Amniotic stem cell (primary cell): ENCODE results near the gene C1orf198.
"Not testable (repeated sequence)": the region's sequence is repeated elsewhere in the genome, so short reads cannot be mapped to it uniquely, and the experiment has no call there.

Experiments
- DNase-seq: peaks from one replicate; lab custom pipeline; 2025; lab: John Stamatoyannopoulos, UW

C1orf198 gene

GRCh38 chr1:230860617-230861384, 7.5 kb downstream of the C1orf198 start:
- DNase-seq = no peak

GRCh38 chr1:230858918-230859729, 9.2 kb downstream of the C1orf198 start:
- DNase-seq = no peak

- no peak for DNase-seq
Observed at GRCh38 chr1:230858236-230858820, 10.0 kb downstream of the C1orf198 start.

GRCh38 chr1:230857822-230858221, 10.5 kb downstream of the C1orf198 start:
- DNase-seq = no peak

- no peak for DNase-seq
Observed at GRCh38 chr1:230857077-230857476, 11.2 kb downstream of the C1orf198 start.

GRCh38 chr1:230855886-230856285, 12.4 kb downstream of the C1orf198 start:
- DNase-seq = no peak

- DNase-seq = no peak
Observed at GRCh38 chr1:230854423-230854822, 13.9 kb downstream of the C1orf198 start.

- no peak for DNase-seq
Observed at GRCh38 chr1:230853731-230854130, 14.6 kb downstream of the C1orf198 start.

GRCh38 chr1:230852959-230853358, 15.4 kb downstream of the C1orf198 start:
- DNase-seq = no peak

- peak; percentile 39 for DNase-seq
Observed at GRCh38 chr1:230851291-230851691, 17.0 kb downstream of the C1orf198 start.

- DNase-seq = no peak
Observed at GRCh38 chr1:230850547-230850946, 17.8 kb downstream of the C1orf198 start.

GRCh38 chr1:230849451-230850224, 18.7 kb downstream of the C1orf198 start:
- DNase-seq = peak; percentile 80

GRCh38 chr1:230848235-230848634, 20.1 kb downstream of the C1orf198 start:
- no peak for DNase-seq

GRCh38 chr1:230845184-230845583, 23.1 kb downstream of the C1orf198 start:
- not testable (repeated sequence) for DNase-seq

- no peak for DNase-seq
Observed at GRCh38 chr1:230844561-230844960, 23.8 kb downstream of the C1orf198 start.

GRCh38 chr1:230843503-230844309, 24.6 kb downstream of the C1orf198 start:
- DNase-seq = no peak

GRCh38 chr1:230842801-230843200, 25.5 kb downstream of the C1orf198 start:
- DNase-seq = no peak

- DNase-seq = no peak
Observed at GRCh38 chr1:230839173-230839572, 29.1 kb downstream of the C1orf198 start.

GRCh38 chr1:230836793-230837192, 31.5 kb downstream of the C1orf198 start:
- DNase-seq = no peak

- DNase-seq = no peak
Observed at GRCh38 chr1:230836347-230836746, 32.0 kb downstream of the C1orf198 start.

- DNase-seq = no peak
Observed at GRCh38 chr1:230834292-230834691, 34.0 kb downstream of the C1orf198 start.
